ENCODE data around the gene FOLR2. TPM values are rescaled to one million over a fixed set of nuclear protein-coding genes. Genes with fewer than 3 reads are reported as not detected.
A peak's percentile ranks its signal among the peaks of the same experiment; 100 is the strongest.
"Not testable (repeated sequence)": the region's sequence is repeated elsewhere in the genome, so short reads cannot be mapped to it uniquely, and the experiment has no call there.

FOLR2 gene
- total RNA-seq (10 to 100 TPM in 1 of 2 donors, 1 to 10 TPM in 1; 9.9 to 23.6 TPM), polyA plus RNA-seq (10 to 100 TPM in 1 of 2 donors, 1 to 10 TPM in 1; 9.4 to 31.5 TPM)

GRCh38 chr11:72216638-72217037 is at the start of gene FOLR2:
Gene FOLR2, plus strand, starts transcription at chr11:72216794. Its CDS starts 1,791 bp downstream, at chr11:72218585.
- no peak within 1 kb of the TSS for H3K4me3 ChIP-seq (ENCODE audit: low read depth in 1 of 3, low read length in 3 of 3)
- no peak for DNase-seq (ENCODE audit: low spot score)
- 84% methylated on average over 6 of the region's 6 CpGs for WGBS

GRCh38 chr11:72169046-72169555 is 47.5 kb upstream of the FOLR2 start:
- not testable (repeated sequence) for DNase-seq (ENCODE audit: low spot score); H3K4me1 ChIP-seq (ENCODE audit: control insufficient read depth in 4 of 4, insufficient read depth in 4 of 4, low read length in 3 of 4); H3K27me3 ChIP-seq (ENCODE audit: control insufficient read depth in 4 of 4, insufficient read depth in 4 of 4, low read length in 3 of 4); H3K4me3 ChIP-seq (ENCODE audit: low read depth in 1 of 3, low read length in 3 of 3); H3K9me3 ChIP-seq (ENCODE audit: control insufficient read depth in 4 of 4, low read length in 3 of 4); H3K36me3 ChIP-seq (ENCODE audit: control insufficient read depth in 4 of 4, insufficient read depth in 3 of 4, low read depth in 1 of 4, low read length in 3 of 4); H3K27ac ChIP-seq (ENCODE audit: low read depth in 1 of 2, low read length in 2 of 2); H3K9ac ChIP-seq (ENCODE audit: low read depth in 1 of 2, low read length in 2 of 2)
- WGBS, result 92% methylated on average over 5 of the region's 5 CpGs

More at GRCh38 chr11:72216638-72217037, at the start of gene FOLR2:
- Histone ChIP-seq H3K4me1 (ENCODE audit: control insufficient read depth in 4 of 4, insufficient read depth in 4 of 4, low read length in 3 of 4) (no peaks in the 10 kb centered on the region), H3K27ac (ENCODE audit: low read depth in 1 of 2, low read length in 2 of 2) (no peak within 1 kb of the TSS), H3K36me3 (ENCODE audit: control insufficient read depth in 4 of 4, insufficient read depth in 3 of 4, low read depth in 1 of 4, low read length in 3 of 4) (no peaks in the 10 kb centered on the region), H3K27me3 (ENCODE audit: control insufficient read depth in 4 of 4, insufficient read depth in 4 of 4, low read length in 3 of 4) (no peaks in the 10 kb centered on the region), H3K9me3 (ENCODE audit: control insufficient read depth in 4 of 4, low read length in 3 of 4) (no peaks in the 10 kb centered on the region), H3K9ac (ENCODE audit: low read depth in 1 of 2, low read length in 2 of 2) (no peak within 1 kb of the TSS)
- TF ChIP-seq EGR1 (IDR thresholded peaks at IDR 0.05; ENCODE audit: low read depth in 2 of 2), result no peak
- TF ChIP-seq, protein P1, sequence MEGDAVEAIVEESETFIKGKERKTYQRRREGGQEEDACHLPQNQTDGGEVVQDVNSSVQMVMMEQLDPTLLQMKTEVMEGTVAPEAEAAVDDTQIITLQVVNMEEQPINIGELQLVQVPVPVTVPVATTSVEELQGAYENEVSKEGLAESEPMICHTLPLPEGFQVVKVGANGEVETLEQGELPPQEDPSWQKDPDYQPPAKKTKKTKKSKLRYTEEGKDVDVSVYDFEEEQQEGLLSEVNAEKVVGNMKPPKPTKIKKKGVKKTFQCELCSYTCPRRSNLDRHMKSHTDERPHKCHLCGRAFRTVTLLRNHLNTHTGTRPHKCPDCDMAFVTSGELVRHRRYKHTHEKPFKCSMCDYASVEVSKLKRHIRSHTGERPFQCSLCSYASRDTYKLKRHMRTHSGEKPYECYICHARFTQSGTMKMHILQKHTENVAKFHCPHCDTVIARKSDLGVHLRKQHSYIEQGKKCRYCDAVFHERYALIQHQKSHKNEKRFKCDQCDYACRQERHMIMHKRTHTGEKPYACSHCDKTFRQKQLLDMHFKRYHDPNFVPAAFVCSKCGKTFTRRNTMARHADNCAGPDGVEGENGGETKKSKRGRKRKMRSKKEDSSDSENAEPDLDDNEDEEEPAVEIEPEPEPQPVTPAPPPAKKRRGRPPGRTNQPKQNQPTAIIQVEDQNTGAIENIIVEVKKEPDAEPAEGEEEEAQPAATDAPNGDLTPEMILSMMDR (IDR thresholded peaks at IDR 0.05; ENCODE audit: low read depth, low read length, missing input control), result peak; percentile 2

DNA sequence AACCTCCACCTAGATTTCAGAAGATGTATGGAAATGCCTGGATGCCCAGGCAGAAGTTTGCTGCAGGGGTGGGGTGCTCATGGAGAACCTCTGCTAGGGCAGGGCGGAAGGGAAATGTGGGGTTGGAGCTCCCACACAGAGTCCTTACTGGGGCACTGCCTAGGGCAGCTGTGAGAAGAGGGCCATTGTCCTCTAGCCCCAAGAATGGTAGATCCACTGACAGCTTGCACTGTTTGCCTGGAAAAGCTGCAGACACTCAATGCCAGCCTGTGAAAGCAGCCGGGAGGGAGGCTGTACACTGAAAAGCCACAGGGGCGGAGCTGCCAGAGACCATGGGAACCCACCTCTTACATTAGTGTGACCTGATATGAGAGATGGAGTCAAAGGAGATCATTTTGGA is 46.8 kb upstream of the FOLR2 start:
- not testable (repeated sequence) for H3K9me3 ChIP-seq (ENCODE audit: control insufficient read depth in 4 of 4, low read length in 3 of 4); H3K27ac ChIP-seq (ENCODE audit: low read depth in 1 of 2, low read length in 2 of 2); H3K4me3 ChIP-seq (ENCODE audit: low read depth in 1 of 3, low read length in 3 of 3); H3K9ac ChIP-seq (ENCODE audit: low read depth in 1 of 2, low read length in 2 of 2); H3K27me3 ChIP-seq (ENCODE audit: control insufficient read depth in 4 of 4, insufficient read depth in 4 of 4, low read length in 3 of 4); DNase-seq (ENCODE audit: low spot score); H3K4me1 ChIP-seq (ENCODE audit: control insufficient read depth in 4 of 4, insufficient read depth in 4 of 4, low read length in 3 of 4); H3K36me3 ChIP-seq (ENCODE audit: control insufficient read depth in 4 of 4, insufficient read depth in 3 of 4, low read depth in 1 of 4, low read length in 3 of 4)
- 81% methylated on average over 3 of the region's 3 CpGs for WGBS

DNA sequence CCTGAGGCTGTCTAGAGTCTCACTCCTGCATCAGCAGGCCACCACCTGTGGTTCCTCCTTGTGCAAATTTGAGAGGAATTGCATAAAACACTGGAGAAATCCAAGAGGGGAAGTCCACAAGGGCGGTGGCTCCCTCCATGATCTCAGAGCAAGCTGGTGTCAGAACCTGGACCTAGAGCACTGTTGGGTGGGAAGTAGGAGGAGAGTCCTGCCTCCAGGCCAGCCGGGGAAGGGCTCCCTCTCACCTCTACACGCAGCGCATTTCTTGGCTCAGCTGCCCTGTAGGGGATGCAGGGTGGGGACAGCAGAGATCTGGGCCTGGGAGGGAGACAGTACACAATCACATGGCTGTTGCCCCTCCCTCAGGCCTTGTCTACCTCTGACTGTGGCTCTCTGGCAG is 44.6 kb upstream of the FOLR2 start:
- H3K27ac ChIP-seq (ENCODE audit: low read depth in 1 of 2, low read length in 2 of 2); H3K36me3 ChIP-seq (ENCODE audit: control insufficient read depth in 4 of 4, insufficient read depth in 3 of 4, low read depth in 1 of 4, low read length in 3 of 4); H3K4me3 ChIP-seq (ENCODE audit: low read depth in 1 of 3, low read length in 3 of 3); H3K9ac ChIP-seq (ENCODE audit: low read depth in 1 of 2, low read length in 2 of 2); DNase-seq (ENCODE audit: low spot score); H3K9me3 ChIP-seq (ENCODE audit: control insufficient read depth in 4 of 4, low read length in 3 of 4); H3K27me3 ChIP-seq (ENCODE audit: control insufficient read depth in 4 of 4, insufficient read depth in 4 of 4, low read length in 3 of 4); H3K4me1 ChIP-seq (ENCODE audit: control insufficient read depth in 4 of 4, insufficient read depth in 4 of 4, low read length in 3 of 4): not testable (repeated sequence)
- WGBS, result 86% methylated on average over 4 of the region's 4 CpGs

- H3K27ac ChIP-seq (ENCODE audit: low read depth in 1 of 2, low read length in 2 of 2), result no peak overlapping the region
- no peaks in the 10 kb centered on the region for H3K9me3 ChIP-seq (ENCODE audit: control insufficient read depth in 4 of 4, low read length in 3 of 4)
- WGBS, result 95% methylated on average over 3 of the region's 3 CpGs
- H3K4me3 ChIP-seq (ENCODE audit: low read depth in 1 of 3, low read length in 3 of 3), result no peak overlapping the region
- no peaks in the 10 kb centered on the region for H3K27me3 ChIP-seq (ENCODE audit: control insufficient read depth in 4 of 4, insufficient read depth in 4 of 4, low read length in 3 of 4)
- no peaks in the 10 kb centered on the region for H3K36me3 ChIP-seq (ENCODE audit: control insufficient read depth in 4 of 4, insufficient read depth in 3 of 4, low read depth in 1 of 4, low read length in 3 of 4)
- H3K4me1 ChIP-seq (ENCODE audit: control insufficient read depth in 4 of 4, insufficient read depth in 4 of 4, low read length in 3 of 4), result no peaks in the 10 kb centered on the region
- no peak for DNase-seq (ENCODE audit: low spot score)
- H3K9ac ChIP-seq (ENCODE audit: low read depth in 1 of 2, low read length in 2 of 2), result no peak overlapping the region
- TF ChIP-seq FOXA2 (IDR thresholded peaks at IDR 0.05), result no peak
- no peak for TF ChIP-seq FOXA1 (IDR thresholded peaks at IDR 0.05)
- no peak for TF ChIP-seq YY1 (IDR thresholded peaks at IDR 0.05)
- TF ChIP-seq REST (IDR thresholded peaks at IDR 0.05), result no peak
- TF ChIP-seq JUND (IDR thresholded peaks at IDR 0.05), result no peak
- TF ChIP-seq EGR1 (IDR thresholded peaks at IDR 0.05; ENCODE audit: low read depth in 2 of 2), result no peak
- TF ChIP-seq GABPA (IDR thresholded peaks at IDR 0.05 in 1 of 2, conservative IDR thresholded peaks at IDR 0.05 in 1 of 2), result no peak
- TF ChIP-seq TAF1 (conservative IDR thresholded peaks at IDR 0.05), result no peak
- TF ChIP-seq RAD21 (IDR thresholded peaks at IDR 0.05), result no peak
- TF ChIP-seq RXRA (IDR thresholded peaks at IDR 0.05), result no peak
- TF ChIP-seq HNF4G (IDR thresholded peaks at IDR 0.05), result no peak
Observed at GRCh38 chr11:72173291-72173690, 43.3 kb upstream of the FOLR2 start.
